Measurements from ENCODE around the gene TMEM256.

DNA sequence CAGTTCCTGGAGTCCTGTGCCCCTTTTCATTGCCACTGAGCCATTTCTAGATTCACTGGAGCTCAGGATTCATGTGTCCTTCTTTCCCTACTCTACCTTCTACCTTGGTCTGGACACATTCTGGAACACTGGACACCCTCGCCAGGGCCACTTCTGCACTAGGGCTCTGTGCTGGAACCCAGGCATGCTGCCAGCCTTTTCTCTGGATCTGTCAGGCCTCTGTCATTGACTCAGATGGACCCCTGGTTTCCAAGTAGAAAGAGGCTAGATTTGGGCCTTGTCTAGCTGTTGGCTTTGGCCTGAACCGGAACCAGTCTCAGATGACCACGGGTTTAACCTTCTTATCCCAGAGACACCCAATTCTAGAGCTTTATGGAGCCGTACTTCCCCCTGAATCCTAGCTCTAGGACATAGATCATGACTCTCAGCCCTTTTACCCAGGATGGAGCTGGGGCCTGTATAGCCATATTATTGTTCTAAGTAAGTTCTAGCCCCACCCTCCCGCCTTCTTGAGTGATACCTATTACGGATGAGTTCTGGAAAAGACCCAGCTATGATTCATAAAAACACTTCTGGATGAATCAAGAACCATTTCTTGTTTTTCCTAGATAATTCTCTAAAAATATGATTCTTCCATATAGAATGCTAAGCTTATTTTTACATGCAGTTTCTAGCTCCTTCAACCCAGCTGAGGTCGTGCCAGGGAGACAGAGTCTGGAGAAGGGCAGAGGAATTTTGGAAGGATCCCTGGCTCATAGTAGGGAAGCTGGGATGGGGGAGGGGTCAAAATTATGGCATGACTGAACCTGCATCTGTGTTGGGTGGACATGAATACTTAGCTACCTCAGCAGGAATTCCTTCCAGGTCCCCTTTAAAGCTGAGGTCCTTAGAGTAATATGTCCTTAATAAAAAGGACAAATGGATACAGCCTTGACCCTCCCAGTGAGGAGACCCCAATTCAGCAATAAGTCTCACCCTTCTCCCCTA, 39.9 kb upstream of the TMEM256 start:
- TF ChIP-seq SMAD1 (IDR thresholded peaks at IDR 0.05; ENCODE audit: low read depth, low read length, partially characterized antibody) = no peak
- no peak for TF ChIP-seq KAT7 (CRISPR knock-in tag; IDR thresholded peaks at IDR 0.05; ENCODE audit: borderline replicate concordance)
- TF ChIP-seq POLR2AphosphoS5 (IDR thresholded peaks at IDR 0.05; ENCODE audit: control insufficient read depth, insufficient read depth, low read depth, low read length) = no peak
- TF ChIP-seq FOSL1 (tag; conservative IDR thresholded peaks at IDR 0.05) = no peak
- no peak for TF ChIP-seq ZZZ3 (IDR thresholded peaks at IDR 0.05)
- TF ChIP-seq ZNF253 (CRISPR knock-in tag; conservative IDR thresholded peaks at IDR 0.05) = no peak
- no peak for TF ChIP-seq TCF7L2 (IDR thresholded peaks at IDR 0.05; ENCODE audit: low read depth, low read length)
- TF ChIP-seq HDGF (IDR thresholded peaks at IDR 0.05) = no peak
- TF ChIP-seq ZFX (CRISPR knock-in tag; IDR thresholded peaks at IDR 0.05) = no peak
- TF ChIP-seq NRF1 (conservative IDR thresholded peaks at IDR 0.05 in 1 of 2, IDR thresholded peaks at IDR 0.05 in 1 of 2) = no peak
